SK-N-SH (cell line): ENCODE measurements around the gene ANKRD60. TPM values are rescaled to one million over a fixed set of nuclear protein-coding genes. Genes with fewer than 3 reads are reported as not detected.

ENCODE experiments used
- CTCF ChIA-PET: fragments of 300-600, 350-600 bp; formaldehyde crosslinking; extraction: SDS; loops from one replicate; lab custom pipeline; 2021; lab: Yijun Ruan, JAX
- POLR2A ChIA-PET: fragments of 350-600 bp; sonication (Branson Sonifier 250); formaldehyde crosslinking; extraction: SDS; loops from one replicate; lab custom pipeline; 2020; ENCODE audit warnings: antibody characterized with exemption, inconsistent platforms; lab: Yijun Ruan, JAX
- DNase-seq: peaks from one replicate; pipeline ENCODE4 v3.0.0; 2012
- H2AFZ ChIP-seq: fragments of 200-600 bp; sonication (generic); 2 replicates; pipeline ENCODE4 v1.8.1; 2016; ENCODE audit warnings: antibody characterized with exemption, mild to moderate bottlenecking, low read depth
- H3F3A ChIP-seq: fragments of 200-600 bp; sonication (generic); replicated peaks from 2 replicates; pipeline ENCODE3; 2016; ENCODE audit warnings: antibody characterized with exemption, mild to moderate bottlenecking; ENCODE audit not compliant: insufficient read depth
- H3K27ac ChIP-seq, 2 experiments: fragments of 200-500 bp in 1 of 2; fragments of 200-600 bp in 1 of 2; sonication (Bioruptor generic) in 1 of 2; sonication (generic), shearing (Covaris generic) in 1 of 2; 2 replicates each; pipeline versions ENCODE4 v1.5.1 to v1.6.1; 2014 to 2016; ENCODE audit warnings: low read depth in 2 of 2, inconsistent platforms in 1 of 2, low read length in 1 of 2, mild to moderate bottlenecking in 1 of 2, mixed read lengths in 1 of 2
- H3K27me3 ChIP-seq: fragments of 200-600 bp; sonication (generic), shearing (Covaris generic); 2 replicates; pipeline ENCODE4 v1.6.1; 2016; ENCODE audit warnings: mixed run types; ENCODE audit not compliant: insufficient read depth
- H3K36me3 ChIP-seq, 2 experiments: fragments of 200-500 bp in 1 of 2; fragments of 200-600 bp in 1 of 2; sonication (Bioruptor generic) in 1 of 2; sonication (generic) in 1 of 2; replicated peaks in 1 of 2; 2 replicates each; pipeline versions ENCODE3 to v1.5.1; 2014 to 2016; ENCODE audit warnings: low read length in 1 of 2, mild to moderate bottlenecking in 1 of 2; ENCODE audit not compliant: insufficient read depth in 2 of 2, control insufficient read depth in 1 of 2
- H3K4me1 ChIP-seq, 2 experiments: fragments of 200-500 bp in 1 of 2; fragments of 200-600 bp in 1 of 2; sonication (Bioruptor generic) in 1 of 2; sonication (generic), shearing (Covaris generic) in 1 of 2; 2 replicates each; pipeline versions ENCODE4 v1.5.1 to v1.6.1; 2014 to 2016; ENCODE audit warnings: low read depth in 1 of 2, low read length in 1 of 2, mixed run types in 1 of 2; ENCODE audit not compliant: insufficient read depth in 2 of 2, control insufficient read depth in 1 of 2
- H3K4me2 ChIP-seq: fragments of 200-600 bp; sonication (generic), shearing (Covaris generic); 2 replicates; pipeline ENCODE4 v1.6.1; 2017; ENCODE audit warnings: mixed run types
- H3K4me3 ChIP-seq, 2 experiments: fragments of 200-500 bp in 1 of 2; fragments of 200-600 bp in 1 of 2; sonication (Bioruptor generic) in 1 of 2; sonication (generic), shearing (Covaris generic) in 1 of 2; 2 replicates each; pipeline versions ENCODE4 v1.5.1 to v1.8.1; 2014 to 2016; ENCODE audit warnings: low read depth in 2 of 2, inconsistent platforms in 1 of 2, low read length in 1 of 2, mild to moderate bottlenecking in 1 of 2, mixed read lengths in 1 of 2, moderate library complexity in 1 of 2
- H3K79me2 ChIP-seq: fragments of 200-600 bp; sonication (generic); 2 replicates; pipeline ENCODE4 v1.8.1; 2017; ENCODE audit warnings: mild to moderate bottlenecking; ENCODE audit not compliant: insufficient read depth
- H3K9ac ChIP-seq: fragments of 200-600 bp; sonication (generic); 2 replicates; pipeline ENCODE4 v1.6.1; 2017; ENCODE audit warnings: mixed run types
- H3K9me2 ChIP-seq: fragments of 200-600 bp; sonication (generic); 2 replicates; pipeline ENCODE4 v1.6.1; 2017; ENCODE audit warnings: mixed run types
- H3K9me3 ChIP-seq: fragments of 200-600 bp; sonication (generic); 2 replicates; pipeline ENCODE4 v1.6.1; 2017; ENCODE audit warnings: mixed run types, mild to moderate bottlenecking, moderate library complexity
- H4K20me1 ChIP-seq: fragments of 200-600 bp; sonication (generic); 2 replicates; pipeline ENCODE4 v1.6.1; 2017; ENCODE audit warnings: mild to moderate bottlenecking, mixed run types; ENCODE audit not compliant: insufficient read depth
- CHD2 ChIP-seq: fragments of 150-350 bp; IDR thresholded peaks from 2 replicates; pipeline ENCODE4 v1.6.1; 2018; ENCODE audit warnings: low read length; ENCODE audit not compliant: partially characterized antibody
- EP300 ChIP-seq, 2 experiments: IDR thresholded peaks; 2 replicates each; pipeline versions ENCODE4 v1.4.0 to v1.6.1; 2012; ENCODE audit warnings: borderline replicate concordance in 1 of 2, low read depth in 1 of 2, low read length in 1 of 2
- EZH2phosphoT487 ChIP-seq: fragments of 200-600 bp; sonication (generic); IDR thresholded peaks from 2 replicates; pipeline ENCODE4 v1.6.1; 2017; ENCODE audit warnings: low read depth, mixed run types, mild to moderate bottlenecking, antibody characterized with exemption, moderate library complexity, borderline replicate concordance
- FOXJ3 ChIP-seq: sonication (generic); formaldehyde crosslinking; IDR thresholded peaks from 2 replicates; pipeline ENCODE4 v1.5.1; 2020; ENCODE audit warnings: mild to moderate bottlenecking, missing genetic modification reagents
- GATA2 ChIP-seq: sonication (generic); formaldehyde crosslinking; IDR thresholded peaks from 2 replicates; pipeline ENCODE4 v1.5.0; 2020; ENCODE audit warnings: mild to moderate bottlenecking, missing genetic modification reagents
- JUND ChIP-seq: IDR thresholded peaks from 2 replicates; pipeline ENCODE4 v1.4.0; 2012
- NFIC ChIP-seq: IDR thresholded peaks from 2 replicates; pipeline ENCODE4 v1.4.0; 2012; ENCODE audit warnings: borderline replicate concordance
- NRF1 ChIP-seq: IDR thresholded peaks from 2 replicates; pipeline ENCODE4 v1.6.1; 2012; ENCODE audit warnings: low read depth, mild to moderate bottlenecking, low read length
- RAD21 ChIP-seq: IDR thresholded peaks from 2 replicates; pipeline ENCODE4 v1.6.1; 2012; ENCODE audit warnings: mild to moderate bottlenecking, low read length
- RXRA ChIP-seq: IDR thresholded peaks from 2 replicates; pipeline ENCODE4 v1.4.0; 2012; ENCODE audit warnings: low read depth, mild to moderate bottlenecking, borderline replicate concordance
- SMC3 ChIP-seq: IDR thresholded peaks from 2 replicates; pipeline ENCODE4 v1.6.1; 2012; ENCODE audit warnings: low read depth, low read length, improper control_type of control experiment
- WGBS: methylation state at CpG from one replicate; pipeline ENCODE4 v1.1.6; 2017; ENCODE audit warnings: low lambda C conversion rate; 5-methylcytosine and 5-hydroxymethylcytosine counted together
- polyA plus RNA-seq, 3 experiments: library from polyadenylated mRNA; depleted of rRNA; stranded (reverse); fragments of >200 nt; gene quantifications; 2 replicates each; pipeline ENCODE4 v1.2.3, GENCODE V29; 2012
- TF ChIP-seq, protein P1 (sequence below): fragments of 200-600 bp; sonication (generic); IDR thresholded peaks from 2 replicates; pipeline ENCODE4 v1.6.1; 2017; ENCODE audit warnings: antibody characterized with exemption, mild to moderate bottlenecking, moderate library complexity
- TF ChIP-seq, protein P2 (sequence below): IDR thresholded peaks from 2 replicates; pipeline ENCODE4 v1.4.0; 2012; ENCODE audit warnings: low read depth, borderline replicate concordance
- TF ChIP-seq, protein P3 (sequence below): IDR thresholded peaks from 2 replicates; pipeline ENCODE4; 2012
- TF ChIP-seq, protein P4 (sequence below): IDR thresholded peaks from 2 replicates; pipeline ENCODE4 v1.6.1; 2012; ENCODE audit warnings: mild to moderate bottlenecking, low read depth, low read length, moderate library complexity
- TF ChIP-seq, protein P5 (sequence below): fragments of 150-350 bp; IDR thresholded peaks from 2 replicates; pipeline ENCODE4 v1.6.1; 2016; ENCODE audit warnings: mild to moderate bottlenecking, low read depth, low read length

ANKRD60 gene
- polyA plus RNA-seq, 1 of the 3 experiments (the other 2 are of a cell fraction) = not detected

DNA sequence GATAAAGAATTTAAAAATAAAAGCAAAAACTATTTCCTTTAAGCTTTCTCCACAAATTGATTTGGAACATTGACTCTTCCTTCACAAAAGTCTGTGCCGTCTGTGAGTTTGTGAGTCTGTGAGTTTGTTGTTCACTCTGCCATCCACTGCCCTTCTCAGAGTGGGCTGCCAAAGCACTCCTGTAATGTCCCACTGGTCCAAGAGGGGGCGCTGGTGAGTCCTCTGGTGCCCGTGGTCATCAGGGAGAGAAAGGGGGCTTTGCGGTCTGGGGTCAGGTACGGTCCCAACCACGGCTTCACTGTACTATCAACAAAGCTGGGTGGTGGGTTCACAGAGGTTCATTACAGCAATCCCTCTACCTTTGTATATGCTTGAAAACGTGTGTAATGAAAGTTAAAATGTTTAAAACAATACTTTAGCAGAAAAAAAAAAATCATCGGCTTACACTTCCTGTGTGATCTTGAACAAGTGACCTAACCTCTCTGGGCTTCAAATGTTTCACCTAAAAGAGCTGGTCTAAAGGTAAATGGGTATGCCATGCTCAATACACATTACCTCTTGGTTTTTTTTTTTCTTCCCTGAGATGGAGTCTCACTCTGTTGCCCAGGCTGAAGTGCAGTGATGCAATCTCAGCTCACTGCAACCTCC lies 5.6 kb upstream of the ANKRD60 start:
- Histone ChIP-seq H3K36me3 (peaks cover 16 to 20% of the 10 kb centered on the region in 2 experiments), H2AFZ (no peak overlapping the region), H3K4me2 (no peak overlapping the region), H3K9ac (no peak overlapping the region), H3K9me2 (no peaks in the 10 kb centered on the region), H3K27ac (no peak overlapping the region), H3K9me3 (no peaks in the 10 kb centered on the region), H3K79me2 (no peaks in the 10 kb centered on the region), H3F3A (peaks cover 20% of the 10 kb centered on the region), H3K4me3 (no peak overlapping the region), H3K27me3 (no peaks in the 10 kb centered on the region), H4K20me1 (no peaks in the 10 kb centered on the region), H3K4me1 (peaks cover 5 to 13% of the 10 kb centered on the region in 2 experiments; a peak in 3 of 4 replicates)
- DNase-seq = peak; percentile 72
- TF ChIP-seq SMC3 (peak; percentile 20; the same call in 1 of the 2 replicates), RAD21 (peak; percentile 39; the same call in 1 of the 2 replicates), EZH2phosphoT487 (no peak)
- TF ChIP-seq, protein P1, sequence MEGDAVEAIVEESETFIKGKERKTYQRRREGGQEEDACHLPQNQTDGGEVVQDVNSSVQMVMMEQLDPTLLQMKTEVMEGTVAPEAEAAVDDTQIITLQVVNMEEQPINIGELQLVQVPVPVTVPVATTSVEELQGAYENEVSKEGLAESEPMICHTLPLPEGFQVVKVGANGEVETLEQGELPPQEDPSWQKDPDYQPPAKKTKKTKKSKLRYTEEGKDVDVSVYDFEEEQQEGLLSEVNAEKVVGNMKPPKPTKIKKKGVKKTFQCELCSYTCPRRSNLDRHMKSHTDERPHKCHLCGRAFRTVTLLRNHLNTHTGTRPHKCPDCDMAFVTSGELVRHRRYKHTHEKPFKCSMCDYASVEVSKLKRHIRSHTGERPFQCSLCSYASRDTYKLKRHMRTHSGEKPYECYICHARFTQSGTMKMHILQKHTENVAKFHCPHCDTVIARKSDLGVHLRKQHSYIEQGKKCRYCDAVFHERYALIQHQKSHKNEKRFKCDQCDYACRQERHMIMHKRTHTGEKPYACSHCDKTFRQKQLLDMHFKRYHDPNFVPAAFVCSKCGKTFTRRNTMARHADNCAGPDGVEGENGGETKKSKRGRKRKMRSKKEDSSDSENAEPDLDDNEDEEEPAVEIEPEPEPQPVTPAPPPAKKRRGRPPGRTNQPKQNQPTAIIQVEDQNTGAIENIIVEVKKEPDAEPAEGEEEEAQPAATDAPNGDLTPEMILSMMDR = peak; percentile 91
- ChIA-PET POLR2A (no interaction called here), CTCF (interaction anchor here (0.6 to 6.9 kb wide), 19 partner anchors 9 to 1263 kb away, joined by 3 to 87 read pairs (median 3); partner anchors contain the start of gene STX16)
- 55% methylated on average over 8 of the region's 8 CpGs for WGBS

DNA sequence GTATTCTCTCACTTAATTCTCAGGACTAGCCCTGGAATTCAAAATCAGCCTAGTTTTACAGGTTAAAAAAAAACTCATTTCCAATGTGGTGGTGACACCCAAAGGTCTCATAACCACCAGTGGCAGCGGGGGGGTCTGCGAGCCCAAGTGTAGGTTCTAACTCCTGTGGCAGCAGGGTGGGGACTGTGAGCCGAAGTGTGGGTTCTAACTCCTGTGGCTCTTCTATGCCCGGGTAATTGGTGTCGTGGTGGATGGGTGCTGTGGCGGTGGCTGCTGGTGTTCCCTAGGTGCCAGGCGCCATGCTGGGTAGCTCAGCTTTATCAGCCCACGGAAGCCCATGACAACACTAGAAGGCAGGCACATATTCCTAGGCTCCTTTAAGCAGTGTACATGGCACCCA lies 4.9 kb upstream of the ANKRD60 start:
- no peaks in the 10 kb centered on the region for H3K79me2 ChIP-seq
- no peak for DNase-seq
- H2AFZ ChIP-seq = no peak overlapping the region
- H3K4me2 ChIP-seq = no peak overlapping the region
- H3K36me3 ChIP-seq = peaks cover 16 to 20% of the 10 kb centered on the region in 2 experiments
- no peaks in the 10 kb centered on the region for H3K27me3 ChIP-seq
- no peaks in the 10 kb centered on the region for H3K9me2 ChIP-seq
- no peak overlapping the region for H3K4me3 ChIP-seq
- H3K9ac ChIP-seq = no peak overlapping the region
- 86% methylated on average over 7 of the region's 8 CpGs for WGBS
- no peaks in the 10 kb centered on the region for H4K20me1 ChIP-seq
- H3K9me3 ChIP-seq = no peaks in the 10 kb centered on the region
- peaks cover 3 to 15% of the 10 kb centered on the region in 2 experiments; a peak in 3 of 4 replicates for H3K4me1 ChIP-seq
- CTCF ChIA-PET = interaction anchor here (0.6 to 6.9 kb wide), 12 partner anchors 9 to 606 kb away, joined by 3 to 87 read pairs (median 4); partner anchors contain the start of gene STX16
- H3K27ac ChIP-seq = no peak overlapping the region
- POLR2A ChIA-PET = no interaction called here
- peaks cover 18% of the 10 kb centered on the region for H3F3A ChIP-seq
- no peak for TF ChIP-seq GATA2
- TF ChIP-seq CHD2 = no peak
- TF ChIP-seq, protein P2, sequence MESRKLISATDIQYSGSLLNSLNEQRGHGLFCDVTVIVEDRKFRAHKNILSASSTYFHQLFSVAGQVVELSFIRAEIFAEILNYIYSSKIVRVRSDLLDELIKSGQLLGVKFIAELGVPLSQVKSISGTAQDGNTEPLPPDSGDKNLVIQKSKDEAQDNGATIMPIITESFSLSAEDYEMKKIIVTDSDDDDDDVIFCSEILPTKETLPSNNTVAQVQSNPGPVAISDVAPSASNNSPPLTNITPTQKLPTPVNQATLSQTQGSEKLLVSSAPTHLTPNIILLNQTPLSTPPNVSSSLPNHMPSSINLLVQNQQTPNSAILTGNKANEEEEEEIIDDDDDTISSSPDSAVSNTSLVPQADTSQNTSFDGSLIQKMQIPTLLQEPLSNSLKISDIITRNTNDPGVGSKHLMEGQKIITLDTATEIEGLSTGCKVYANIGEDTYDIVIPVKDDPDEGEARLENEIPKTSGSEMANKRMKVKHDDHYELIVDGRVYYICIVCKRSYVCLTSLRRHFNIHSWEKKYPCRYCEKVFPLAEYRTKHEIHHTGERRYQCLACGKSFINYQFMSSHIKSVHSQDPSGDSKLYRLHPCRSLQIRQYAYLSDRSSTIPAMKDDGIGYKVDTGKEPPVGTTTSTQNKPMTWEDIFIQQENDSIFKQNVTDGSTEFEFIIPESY = no peak
- no peak for TF ChIP-seq EP300 (IDR thresholded peaks at IDR 0.05; ENCODE audit: borderline replicate concordance in 1 of 2, low read depth in 1 of 2, low read length in 1 of 2)
- no peak for TF ChIP-seq NFIC
- no peak for TF ChIP-seq RXRA
- TF ChIP-seq, protein P3, sequence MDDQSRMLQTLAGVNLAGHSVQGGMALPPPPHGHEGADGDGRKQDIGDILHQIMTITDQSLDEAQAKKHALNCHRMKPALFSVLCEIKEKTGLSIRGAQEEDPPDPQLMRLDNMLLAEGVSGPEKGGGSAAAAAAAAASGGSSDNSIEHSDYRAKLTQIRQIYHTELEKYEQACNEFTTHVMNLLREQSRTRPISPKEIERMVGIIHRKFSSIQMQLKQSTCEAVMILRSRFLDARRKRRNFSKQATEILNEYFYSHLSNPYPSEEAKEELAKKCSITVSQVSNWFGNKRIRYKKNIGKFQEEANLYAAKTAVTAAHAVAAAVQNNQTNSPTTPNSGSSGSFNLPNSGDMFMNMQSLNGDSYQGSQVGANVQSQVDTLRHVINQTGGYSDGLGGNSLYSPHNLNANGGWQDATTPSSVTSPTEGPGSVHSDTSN = no peak
- TF ChIP-seq, protein P4, sequence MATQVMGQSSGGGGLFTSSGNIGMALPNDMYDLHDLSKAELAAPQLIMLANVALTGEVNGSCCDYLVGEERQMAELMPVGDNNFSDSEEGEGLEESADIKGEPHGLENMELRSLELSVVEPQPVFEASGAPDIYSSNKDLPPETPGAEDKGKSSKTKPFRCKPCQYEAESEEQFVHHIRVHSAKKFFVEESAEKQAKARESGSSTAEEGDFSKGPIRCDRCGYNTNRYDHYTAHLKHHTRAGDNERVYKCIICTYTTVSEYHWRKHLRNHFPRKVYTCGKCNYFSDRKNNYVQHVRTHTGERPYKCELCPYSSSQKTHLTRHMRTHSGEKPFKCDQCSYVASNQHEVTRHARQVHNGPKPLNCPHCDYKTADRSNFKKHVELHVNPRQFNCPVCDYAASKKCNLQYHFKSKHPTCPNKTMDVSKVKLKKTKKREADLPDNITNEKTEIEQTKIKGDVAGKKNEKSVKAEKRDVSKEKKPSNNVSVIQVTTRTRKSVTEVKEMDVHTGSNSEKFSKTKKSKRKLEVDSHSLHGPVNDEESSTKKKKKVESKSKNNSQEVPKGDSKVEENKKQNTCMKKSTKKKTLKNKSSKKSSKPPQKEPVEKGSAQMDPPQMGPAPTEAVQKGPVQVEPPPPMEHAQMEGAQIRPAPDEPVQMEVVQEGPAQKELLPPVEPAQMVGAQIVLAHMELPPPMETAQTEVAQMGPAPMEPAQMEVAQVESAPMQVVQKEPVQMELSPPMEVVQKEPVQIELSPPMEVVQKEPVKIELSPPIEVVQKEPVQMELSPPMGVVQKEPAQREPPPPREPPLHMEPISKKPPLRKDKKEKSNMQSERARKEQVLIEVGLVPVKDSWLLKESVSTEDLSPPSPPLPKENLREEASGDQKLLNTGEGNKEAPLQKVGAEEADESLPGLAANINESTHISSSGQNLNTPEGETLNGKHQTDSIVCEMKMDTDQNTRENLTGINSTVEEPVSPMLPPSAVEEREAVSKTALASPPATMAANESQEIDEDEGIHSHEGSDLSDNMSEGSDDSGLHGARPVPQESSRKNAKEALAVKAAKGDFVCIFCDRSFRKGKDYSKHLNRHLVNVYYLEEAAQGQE = no peak
- no peak for TF ChIP-seq JUND
- no peak for TF ChIP-seq SMC3
- no peak for TF ChIP-seq FOXJ3 (CRISPR knock-in tag)
- TF ChIP-seq, protein P5, sequence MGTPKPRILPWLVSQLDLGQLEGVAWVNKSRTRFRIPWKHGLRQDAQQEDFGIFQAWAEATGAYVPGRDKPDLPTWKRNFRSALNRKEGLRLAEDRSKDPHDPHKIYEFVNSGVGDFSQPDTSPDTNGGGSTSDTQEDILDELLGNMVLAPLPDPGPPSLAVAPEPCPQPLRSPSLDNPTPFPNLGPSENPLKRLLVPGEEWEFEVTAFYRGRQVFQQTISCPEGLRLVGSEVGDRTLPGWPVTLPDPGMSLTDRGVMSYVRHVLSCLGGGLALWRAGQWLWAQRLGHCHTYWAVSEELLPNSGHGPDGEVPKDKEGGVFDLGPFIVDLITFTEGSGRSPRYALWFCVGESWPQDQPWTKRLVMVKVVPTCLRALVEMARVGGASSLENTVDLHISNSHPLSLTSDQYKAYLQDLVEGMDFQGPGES = no peak
- TF ChIP-seq NRF1 = no peak
